Body of pancreas (tissue), 4 donors: ENCODE data around the gene POR. TPM values are rescaled to one million over a fixed set of nuclear protein-coding genes. Genes with fewer than 3 reads are reported as not detected.
"Not testable (repeated sequence)": the region's sequence is repeated elsewhere in the genome, so short reads cannot be mapped to it uniquely, and the experiment has no call there.

Experiments
- ATAC-seq: fragments of 150-250 bp; one replicate; pipeline ENCODE4 v1.9.1; 2016
- DNase-seq, 4 donors: peaks; one replicate each; pipeline ENCODE4 v3.0.0-alpha.2; 2019
- H3K27ac ChIP-seq, 4 donors: fragments of 200-600 bp; sonication (generic); 1 replicate in 3 of 4; 2 replicates in 1 of 4; pipeline versions ENCODE4 v1.5.1 to v1.6.1; 2016 to 2019; ENCODE audit warnings: mild to moderate bottlenecking in 1 of 4, mixed read lengths in 1 of 4, moderate library complexity in 1 of 4
- H3K27me3 ChIP-seq, 2 donors: fragments of 200-600 bp; sonication (generic); one replicate each; pipeline ENCODE4 v1.6.0; 2016; ENCODE audit warnings: mild to moderate bottlenecking in 1 of 2
- H3K36me3 ChIP-seq, 2 donors: fragments of 200-600 bp; sonication (generic); replicated peaks in 1 of 2; 2 replicates each; pipeline ENCODE4 v1.5.1; 2016; ENCODE audit warnings: low read depth in 2 of 2; ENCODE audit not compliant: insufficient read depth in 1 of 2
- H3K4me1 ChIP-seq: fragments of 200-600 bp; sonication (generic); one replicate; pipeline ENCODE4 v1.6.0; 2016
- H3K4me3 ChIP-seq, 2 donors: fragments of 200-600 bp; sonication (generic); 1 replicate in 1 of 2; 2 replicates in 1 of 2; pipeline ENCODE4 v1.5.1; 2016 to 2019
- H3K9me3 ChIP-seq, 3 donors: fragments of 200-600 bp; sonication (generic); 1 replicate in 2 of 3; 2 replicates in 1 of 3; pipeline ENCODE4 v1.5.1; 2016
- POLR2A ChIP-seq, 3 donors: fragments of 450-650 bp; IDR thresholded peaks; one replicate each; pipeline ENCODE4 v1.6.1; 2016; ENCODE audit warnings: antibody characterized with exemption in 3 of 3, mild to moderate bottlenecking in 2 of 3
- WGBS, 2 donors: methylation state at CpG; one replicate each; pipeline ENCODE4 v1.1.5; 2017; 5-methylcytosine and 5-hydroxymethylcytosine counted together
- intact Hi-C: fragments of 100-400 bp; cut with DNase I; formaldehyde crosslinking; loops from one replicate; pipeline ENCODE4 v1.15.1; 2023
- total RNA-seq, 2 donors: library from RNA; depleted of rRNA; stranded (reverse); fragments of >200 nt; gene quantifications; one replicate each; pipeline ENCODE4 v1.1.0, GENCODE V29; 2016
- TF ChIP-seq, protein P1 (sequence below), 7 experiments: fragments of 450-650 bp in 4 of 7; fragments of 200-600 bp in 3 of 7; sonication (generic) in 3 of 7; IDR thresholded peaks; one replicate each; pipeline ENCODE4 v1.5.1; 2016 to 2019; ENCODE audit warnings: antibody characterized with exemption in 7 of 7

POR gene
- total RNA-seq, 2 donors from 2014 or later = 54.2 to 118 TPM

DNA sequence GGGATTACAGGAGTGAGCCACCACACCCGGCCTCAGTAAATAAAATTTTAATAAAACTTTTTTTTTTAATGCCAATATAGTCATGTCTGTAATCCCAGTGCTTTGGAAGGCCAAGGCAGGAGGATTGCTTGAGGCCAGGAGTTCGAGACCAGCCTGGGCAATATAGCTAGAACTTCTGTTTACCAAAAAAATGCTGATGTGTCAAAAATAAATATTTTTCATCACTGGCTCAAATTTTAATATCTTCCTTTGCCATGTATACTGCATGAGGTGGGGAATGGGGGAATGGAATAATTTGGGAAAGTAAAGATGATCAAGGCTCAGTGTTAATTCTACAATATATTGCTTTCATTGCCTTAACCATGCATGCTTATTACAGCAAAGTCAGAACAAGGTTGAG, 46.8 kb upstream of the POR start:
- 74 to 82% methylated on average over 2 of the region's 2 CpGs for WGBS, 2 donors
- H3K4me3 ChIP-seq = no peak overlapping the region
- DNase-seq = no peak
- H3K27me3 ChIP-seq = no peaks in the 10 kb centered on the region
- no peak for ATAC-seq
- TF ChIP-seq POLR2A (IDR thresholded peaks at IDR 0.05) = no peak
- TF ChIP-seq, protein P1, sequence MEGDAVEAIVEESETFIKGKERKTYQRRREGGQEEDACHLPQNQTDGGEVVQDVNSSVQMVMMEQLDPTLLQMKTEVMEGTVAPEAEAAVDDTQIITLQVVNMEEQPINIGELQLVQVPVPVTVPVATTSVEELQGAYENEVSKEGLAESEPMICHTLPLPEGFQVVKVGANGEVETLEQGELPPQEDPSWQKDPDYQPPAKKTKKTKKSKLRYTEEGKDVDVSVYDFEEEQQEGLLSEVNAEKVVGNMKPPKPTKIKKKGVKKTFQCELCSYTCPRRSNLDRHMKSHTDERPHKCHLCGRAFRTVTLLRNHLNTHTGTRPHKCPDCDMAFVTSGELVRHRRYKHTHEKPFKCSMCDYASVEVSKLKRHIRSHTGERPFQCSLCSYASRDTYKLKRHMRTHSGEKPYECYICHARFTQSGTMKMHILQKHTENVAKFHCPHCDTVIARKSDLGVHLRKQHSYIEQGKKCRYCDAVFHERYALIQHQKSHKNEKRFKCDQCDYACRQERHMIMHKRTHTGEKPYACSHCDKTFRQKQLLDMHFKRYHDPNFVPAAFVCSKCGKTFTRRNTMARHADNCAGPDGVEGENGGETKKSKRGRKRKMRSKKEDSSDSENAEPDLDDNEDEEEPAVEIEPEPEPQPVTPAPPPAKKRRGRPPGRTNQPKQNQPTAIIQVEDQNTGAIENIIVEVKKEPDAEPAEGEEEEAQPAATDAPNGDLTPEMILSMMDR (IDR thresholded peaks at IDR 0.05) = no peak
- no peak overlapping the region for H3K27ac ChIP-seq
- intact Hi-C loops = loop anchor here (5.0 kb wide), 1 partner anchor 149 kb away; no protein-coding TSS in a partner anchor
- no peaks in the 10 kb centered on the region for H3K36me3 ChIP-seq
- H3K9me3 ChIP-seq = no peaks in the 10 kb centered on the region
- H3K4me1 ChIP-seq = peaks cover 7% of the 10 kb centered on the region

DNA sequence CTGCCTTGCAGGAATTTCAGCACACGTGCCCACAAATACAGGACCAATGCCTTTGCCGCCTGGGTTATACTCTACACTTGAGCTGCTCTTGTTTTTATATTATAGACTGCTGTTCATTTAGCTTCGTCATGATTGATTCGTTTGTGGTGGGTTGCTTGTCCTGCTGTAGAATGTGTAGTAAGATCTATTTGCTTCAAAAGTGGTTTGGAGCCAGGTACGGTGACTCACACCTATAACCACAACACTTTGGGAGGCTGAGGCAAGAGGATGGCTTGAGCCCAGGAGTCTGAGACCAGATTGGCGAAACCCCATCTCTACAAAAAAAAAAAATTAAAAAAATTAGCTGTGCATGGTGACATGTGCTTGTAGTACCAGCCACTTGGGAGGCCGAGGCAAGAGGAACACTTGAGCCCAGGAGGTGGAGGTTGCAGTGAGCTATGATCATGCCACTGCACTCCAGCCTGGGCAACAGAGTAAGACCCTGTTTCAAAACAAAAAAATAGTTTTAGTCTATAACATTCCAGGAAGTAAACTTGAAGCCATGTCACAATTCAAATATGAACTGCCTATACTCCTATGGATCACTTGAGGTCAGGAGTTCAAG, 45.1 kb upstream of the POR start:
- no peak for DNase-seq
- TF ChIP-seq, protein P1 (IDR thresholded peaks at IDR 0.05) = no peak
- TF ChIP-seq POLR2A (IDR thresholded peaks at IDR 0.05) = no peak
- Histone ChIP-seq H3K4me3 (no peak overlapping the region), H3K27ac (no peak overlapping the region), H3K27me3 (no peaks in the 10 kb centered on the region), H3K36me3 (no peaks in the 10 kb centered on the region), H3K4me1 (peaks cover 7% of the 10 kb centered on the region), H3K9me3 (no peaks in the 10 kb centered on the region)
- WGBS, 2 donors = 65 to 72% methylated on average over 7 of the region's 7 CpGs
- intact Hi-C loops = loop anchor here (5.0 kb wide), 1 partner anchor 147 kb away; no protein-coding TSS in a partner anchor
- ATAC-seq = no peak

DNA sequence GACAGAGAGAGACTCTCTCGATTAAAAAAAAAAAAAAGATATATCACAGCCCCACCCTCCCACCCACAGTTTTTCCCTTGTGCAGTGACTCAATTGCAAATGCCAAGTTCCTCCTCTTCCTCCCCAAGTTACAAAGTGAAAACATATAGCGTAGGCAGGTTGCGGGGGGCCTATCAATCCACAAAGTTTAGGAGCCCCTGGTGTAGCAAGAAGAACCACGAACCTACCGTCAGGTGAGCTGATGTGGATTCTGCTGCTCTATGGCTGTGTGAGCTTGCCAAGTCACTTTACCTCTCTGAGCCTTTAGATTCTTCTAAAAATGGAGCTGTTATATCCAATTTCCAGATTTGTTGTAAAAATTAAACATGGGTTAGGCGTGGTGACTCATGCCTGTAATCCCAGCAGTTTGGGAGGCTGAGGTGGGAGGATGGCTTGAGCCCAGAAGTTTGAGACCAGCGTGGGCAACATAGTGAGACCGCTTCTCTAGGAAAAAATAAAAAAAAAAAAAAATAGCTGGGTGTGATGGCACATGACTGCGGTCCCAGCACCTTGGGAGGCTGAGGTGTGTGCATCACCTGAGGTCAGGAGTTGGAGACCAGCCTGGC, 44.3 kb upstream of the POR start:
- H3K4me1 ChIP-seq = peaks cover 7% of the 10 kb centered on the region
- no peak for TF ChIP-seq POLR2A (IDR thresholded peaks at IDR 0.05)
- TF ChIP-seq, protein P1 (IDR thresholded peaks at IDR 0.05) = no peak
- H3K27ac ChIP-seq = no peak overlapping the region
- H3K9me3 ChIP-seq = no peaks in the 10 kb centered on the region
- ATAC-seq (no peak), DNase-seq (no peak)
- intact Hi-C loops = no loop called here
- 76 to 77% methylated on average over 9 of the region's 9 CpGs for WGBS, 2 donors
- H3K36me3 ChIP-seq = no peaks in the 10 kb centered on the region
- H3K27me3 ChIP-seq = no peaks in the 10 kb centered on the region
- H3K4me3 ChIP-seq = no peak overlapping the region

DNA sequence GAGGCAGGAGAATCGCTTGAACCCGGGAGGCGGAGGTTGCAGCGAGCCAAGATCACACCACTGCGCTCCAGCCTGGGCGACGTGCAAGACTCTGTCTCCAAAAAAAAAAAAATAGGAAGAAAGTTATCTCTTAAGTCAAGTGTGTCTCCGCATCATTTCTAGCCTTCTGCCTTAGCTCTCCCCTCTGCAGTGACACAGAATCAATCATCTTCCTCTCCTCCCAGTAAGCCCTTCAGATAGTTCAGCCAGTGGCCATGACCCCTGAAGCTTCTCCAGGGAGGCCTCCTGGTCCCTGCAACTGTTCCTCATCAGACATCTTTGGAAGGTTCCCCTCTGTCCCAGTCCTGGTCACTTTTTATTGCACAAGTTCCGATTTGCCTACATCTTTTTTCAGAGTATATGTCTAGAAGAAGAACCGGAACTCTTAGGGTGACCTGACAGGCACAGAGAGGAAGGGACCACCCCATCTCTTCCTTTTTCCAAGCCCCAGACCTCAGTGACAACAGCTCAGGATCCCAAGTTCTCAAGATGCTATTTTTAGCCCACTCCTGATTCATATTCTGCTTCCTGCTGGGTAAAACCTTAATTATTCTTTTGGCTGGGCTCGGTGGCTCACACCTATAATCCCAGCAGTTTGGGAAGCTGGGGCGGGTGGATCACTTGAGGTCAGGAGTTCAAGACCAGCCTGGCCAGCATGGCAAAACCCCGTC, 42.7 kb upstream of the POR start:
- TF ChIP-seq, protein P1 (IDR thresholded peaks at IDR 0.05) = no peak
- TF ChIP-seq POLR2A (IDR thresholded peaks at IDR 0.05) = no peak
- ATAC-seq = peak; percentile 56
- WGBS, 2 donors = 56 to 77% methylated on average over 13 of the region's 13 CpGs

DNA sequence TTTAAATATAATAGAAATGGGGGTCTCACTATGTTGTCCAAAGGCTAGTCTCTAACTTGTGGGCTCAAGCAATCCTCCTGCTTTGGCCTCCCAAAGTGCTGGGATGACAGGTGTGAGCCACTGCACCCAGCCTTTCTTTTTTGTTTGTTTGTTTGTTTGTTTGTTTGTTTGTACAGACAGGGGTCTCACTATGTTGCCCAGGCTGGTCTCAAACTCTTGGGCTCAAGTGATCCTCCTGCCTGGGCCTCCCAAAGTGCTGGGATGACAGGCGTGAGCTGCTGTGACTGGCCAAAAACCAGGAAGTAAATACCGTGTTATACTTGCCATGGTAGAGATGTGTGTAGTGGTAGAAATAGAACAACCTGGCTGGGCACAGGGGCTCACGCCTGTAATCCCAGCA, 40.8 kb upstream of the POR start:
- H3K4me3 ChIP-seq, H3K9me3 ChIP-seq, intact Hi-C loops: not testable (repeated sequence)

More for the DNA sequence above, 42.7 kb upstream of the POR start:
- Histone ChIP-seq H3K9me3 (no peaks in the 10 kb centered on the region), H3K4me1 (no peaks in the 10 kb centered on the region), H3K4me3 (no peak overlapping the region), H3K27me3 (no peaks in the 10 kb centered on the region), H3K36me3 (no peaks in the 10 kb centered on the region), H3K27ac (peak overlapping the region in 2 of 4 donors; percentile 10 to 40)
- peak in 1 of 4 donors; percentile 49 for DNase-seq
- intact Hi-C loops = no loop called here

More for the DNA sequence above, 40.8 kb upstream of the POR start:
- ATAC-seq, DNase-seq, H3K4me1 ChIP-seq, H3K27me3 ChIP-seq, H3K27ac ChIP-seq, H3K36me3 ChIP-seq: not testable (repeated sequence)
- 89 to 93% methylated on average over 3 of the region's 3 CpGs for WGBS, 2 donors
